Activated gamma-delta T cell (primary cell): Measurements from ENCODE around the gene SSX2B.
"Not testable (repeated sequence)": the region's sequence is repeated elsewhere in the genome, so short reads cannot be mapped to it uniquely, and the experiment has no call there.

Experiments used
- DNase-seq: peaks from one replicate; lab custom pipeline; 2025; lab: John Stamatoyannopoulos, UW
- total RNA-seq, 2 donors: gene quantifications; one replicate each; lab custom pipeline; 2026; lab: John Stamatoyannopoulos, UW

SSX2B gene, protein sequence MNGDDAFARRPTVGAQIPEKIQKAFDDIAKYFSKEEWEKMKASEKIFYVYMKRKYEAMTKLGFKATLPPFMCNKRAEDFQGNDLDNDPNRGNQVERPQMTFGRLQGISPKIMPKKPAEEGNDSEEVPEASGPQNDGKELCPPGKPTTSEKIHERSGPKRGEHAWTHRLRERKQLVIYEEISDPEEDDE
- 0 reads per million in 2 donors for total RNA-seq

DNA sequence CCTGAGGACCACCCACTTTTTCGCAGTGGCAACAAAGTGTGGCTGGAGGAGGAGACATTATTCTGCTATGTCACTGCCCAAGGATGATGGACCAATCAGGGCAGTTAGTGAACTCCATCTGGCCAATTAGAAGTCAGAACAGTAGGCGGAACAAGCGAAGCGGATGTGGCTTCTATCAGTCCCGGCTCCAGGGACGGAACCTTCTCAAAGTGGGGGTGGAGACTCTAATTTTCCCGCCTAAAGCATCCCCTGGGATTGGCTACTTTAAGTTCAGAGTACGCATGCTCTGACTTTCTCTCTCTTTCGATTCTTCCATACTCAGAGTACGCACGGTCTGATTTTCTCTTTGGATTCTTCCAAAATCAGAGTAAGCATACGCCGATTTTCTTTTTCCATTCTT is at the start of gene SSX2B:
Gene SSX2B (plus strand): TSS at position 301 of the 400 bp plus-strand sequence. CDS start 1,429 bp downstream, outside the sequence.
- DNase-seq = not testable (repeated sequence)

DNA sequence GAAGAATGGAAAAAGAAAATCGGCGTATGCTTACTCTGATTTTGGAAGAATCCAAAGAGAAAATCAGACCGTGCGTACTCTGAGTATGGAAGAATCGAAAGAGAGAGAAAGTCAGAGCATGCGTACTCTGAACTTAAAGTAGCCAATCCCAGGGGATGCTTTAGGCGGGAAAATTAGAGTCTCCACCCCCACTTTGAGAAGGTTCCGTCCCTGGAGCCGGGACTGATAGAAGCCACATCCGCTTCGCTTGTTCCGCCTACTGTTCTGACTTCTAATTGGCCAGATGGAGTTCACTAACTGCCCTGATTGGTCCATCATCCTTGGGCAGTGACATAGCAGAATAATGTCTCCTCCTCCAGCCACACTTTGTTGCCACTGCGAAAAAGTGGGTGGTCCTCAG is 44.0 kb upstream of the SSX2B start, which contains the start of gene SSX2:
Gene SSX2 (minus strand): TSS at position 101 of the 400 bp plus-strand sequence. CDS start 1,429 bp downstream, outside the sequence.
- DNase-seq = not testable (repeated sequence)

GRCh38 chrX:52765983-52766382 is 14.9 kb downstream of the SSX2B start:
- not testable (repeated sequence) for DNase-seq

DNA sequence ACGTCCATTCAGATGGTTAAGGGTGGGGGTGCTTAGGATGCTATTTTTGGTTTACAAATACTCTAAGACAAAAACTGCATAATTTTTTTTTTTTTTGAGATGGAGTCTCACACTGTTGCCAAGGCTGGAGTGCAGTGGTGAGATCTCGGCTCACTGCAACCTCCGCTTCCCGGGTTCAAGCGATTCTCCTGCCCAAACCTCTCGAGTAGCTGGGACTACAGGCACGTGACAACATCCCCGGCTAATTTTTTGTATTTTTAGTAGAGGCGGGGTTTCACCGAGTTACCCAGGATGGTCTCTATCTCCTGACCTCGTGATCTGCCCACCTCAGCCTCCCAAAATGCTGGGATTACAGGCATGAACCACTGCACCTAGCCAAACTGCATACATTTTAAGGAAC is 22.5 kb downstream of the SSX2B start:
- not testable (repeated sequence) for DNase-seq

- DNase-seq = not testable (repeated sequence)
Observed at GRCh38 chrX:52797327-52797726, 46.3 kb downstream of the SSX2B start, which contains the start of gene SPANXN5. Gene SPANXN5, minus strand, starts transcription at chrX:52797427. Its CDS starts 79 bp downstream, at chrX:52797348.

GRCh38 chrX:52804876-52805275 is 53.8 kb downstream of the SSX2B start:
- not testable (repeated sequence) for DNase-seq
